Measurements from ENCODE around the gene SPRYD3. TPM values are rescaled to one million over a fixed set of nuclear protein-coding genes. Genes with fewer than 3 reads are reported as not detected.
"Not testable (repeated sequence)": the region's sequence is repeated elsewhere in the genome, so short reads cannot be mapped to it uniquely, and the experiment has no call there.

SPRYD3 gene
- total RNA-seq, 4 donors from 2014 or later: 79.7 to 125 (median 99.1) TPM

GRCh38 chr12:53115112-53115890 lies 36.1 kb upstream of the SPRYD3 start:
- 79% methylated on average over 15 of the region's 33 CpGs for WGBS
- intact Hi-C loops (cut with DNase I): loop anchor here (5.0 kb wide), 1 partner anchor 37 kb away; no protein-coding TSS in a partner anchor
- no peaks in the 10 kb centered on the region for H3K36me3 ChIP-seq

GRCh38 chr12:53113951-53114350 lies 34.8 kb upstream of the SPRYD3 start:
- peaks cover 10 to 17% (median 11%) of the 10 kb centered on the region in 4 donors for H3K4me1 ChIP-seq
- TF ChIP-seq POLR2AphosphoS5 (IDR thresholded peaks at IDR 0.05) (no peak), POLR2A (IDR thresholded peaks at IDR 0.05; ENCODE audit: low read depth) (no peak), CTCF (IDR thresholded peaks at IDR 0.05) (no peak), EP300 (IDR thresholded peaks at IDR 0.05) (no peak)
- H3K9me3 ChIP-seq: no peaks in the 10 kb centered on the region
- DNase-seq (ENCODE audit: extremely low spot score): no peak
- intact Hi-C loops (cut with DNase I): no loop called here
- no peaks in the 10 kb centered on the region for H3K27me3 ChIP-seq
- H3K27ac ChIP-seq (replicated peaks in 1 of 4): no peak overlapping the region
- H3K4me3 ChIP-seq: no peak overlapping the region
- no peaks in the 10 kb centered on the region for H3K36me3 ChIP-seq

More at GRCh38 chr12:53115112-53115890, 36.1 kb upstream of the SPRYD3 start:
- Histone ChIP-seq H3K4me3 (no peak overlapping the region), H3K4me1 (peaks cover 10 to 17% (median 11%) of the 10 kb centered on the region in 4 donors), H3K27ac (replicated peaks in 1 of 4) (peak overlapping the region in 1 of 4 donors; percentile 61), H3K9me3 (no peaks in the 10 kb centered on the region), H3K27me3 (no peaks in the 10 kb centered on the region)
- TF ChIP-seq POLR2A (IDR thresholded peaks at IDR 0.05; ENCODE audit: low read depth) (no peak), EP300 (IDR thresholded peaks at IDR 0.05) (no peak), CTCF (IDR thresholded peaks at IDR 0.05) (no peak), POLR2AphosphoS5 (IDR thresholded peaks at IDR 0.05) (no peak)
- no peak for DNase-seq (ENCODE audit: extremely low spot score)

- intact Hi-C loops (cut with DNase I): no loop called here
- Histone ChIP-seq H3K9me3 (no peaks in the 10 kb centered on the region), H3K36me3 (no peaks in the 10 kb centered on the region), H3K4me1 (peaks cover 10 to 17% (median 12%) of the 10 kb centered on the region in 4 donors), H3K27me3 (no peaks in the 10 kb centered on the region), H3K4me3 (no peak overlapping the region), H3K27ac (replicated peaks in 1 of 4) (no peak overlapping the region)
- 88% methylated on average over 12 of the region's 12 CpGs for WGBS
- DNase-seq (ENCODE audit: extremely low spot score): no peak
- TF ChIP-seq CTCF (IDR thresholded peaks at IDR 0.05): no peak
- no peak for TF ChIP-seq POLR2A (IDR thresholded peaks at IDR 0.05; ENCODE audit: low read depth)
- no peak for TF ChIP-seq POLR2AphosphoS5 (IDR thresholded peaks at IDR 0.05)
- no peak for TF ChIP-seq EP300 (IDR thresholded peaks at IDR 0.05)
Observed at GRCh38 chr12:53113136-53113705, 34.0 kb upstream of the SPRYD3 start.

- intact Hi-C loops (cut with DNase I); DNase-seq (ENCODE audit: extremely low spot score): not testable (repeated sequence)
- 87% methylated on average over 7 of the region's 7 CpGs for WGBS
Observed at GRCh38 chr12:53112431-53112830, 33.2 kb upstream of the SPRYD3 start.

GRCh38 chr12:53107122-53107521 lies 27.9 kb upstream of the SPRYD3 start:
- WGBS: 57% methylated on average over 7 of the region's 7 CpGs
- no peak for TF ChIP-seq EP300 (IDR thresholded peaks at IDR 0.05)
- no peak for TF ChIP-seq POLR2AphosphoS5 (IDR thresholded peaks at IDR 0.05)
- no peak for TF ChIP-seq CTCF (IDR thresholded peaks at IDR 0.05)
- no peak for TF ChIP-seq POLR2A (IDR thresholded peaks at IDR 0.05; ENCODE audit: low read depth)
- intact Hi-C loops (cut with DNase I): no loop called here
- Histone ChIP-seq H3K36me3 (peaks cover 0 to 5% (median 5%) of the 10 kb centered on the region in 4 donors), H3K27me3 (no peaks in the 10 kb centered on the region), H3K4me3 (no peak overlapping the region), H3K27ac (replicated peaks in 1 of 4) (no peak overlapping the region), H3K4me1 (peaks cover 5 to 25% (median 17%) of the 10 kb centered on the region in 4 donors), H3K9me3 (no peaks in the 10 kb centered on the region)
- no peak for DNase-seq (ENCODE audit: extremely low spot score)

More at GRCh38 chr12:53112431-53112830, 33.2 kb upstream of the SPRYD3 start:
- H3K4me3 ChIP-seq; H3K27me3 ChIP-seq; H3K36me3 ChIP-seq; H3K27ac ChIP-seq (replicated peaks in 1 of 4); H3K9me3 ChIP-seq: not testable (repeated sequence)
- H3K4me1 ChIP-seq: peaks cover 12 to 21% (median 17%) of the 10 kb centered on the region in 4 donors

Measured in esophagus muscularis mucosa (tissue), 4 donors.